Activated naive CD8-positive, alpha-beta T cell (primary cell): ENCODE results near the gene CYP20A1.
"Not testable (repeated sequence)": the region's sequence is repeated elsewhere in the genome, so short reads cannot be mapped to it uniquely, and the experiment has no call there.

Source experiments
- H3K27ac Mint-ChIP-seq: one replicate; pipeline ENCODE4 v1.8.0; 2021; ENCODE audit warnings: mixed read lengths
- H3K27me3 Mint-ChIP-seq: one replicate; pipeline ENCODE4 v1.8.0; 2021; ENCODE audit warnings: mixed read lengths
- H3K36me3 Mint-ChIP-seq: one replicate; pipeline ENCODE4 v1.8.0; 2021; ENCODE audit warnings: mixed read lengths
- H3K4me1 Mint-ChIP-seq: one replicate; pipeline ENCODE4 v1.8.0; 2021; ENCODE audit warnings: low read depth, mixed read lengths
- H3K4me3 Mint-ChIP-seq: one replicate; pipeline ENCODE4 v1.8.0; 2021; ENCODE audit warnings: mild to moderate bottlenecking, mixed read lengths
- H3K9me3 Mint-ChIP-seq: one replicate; pipeline ENCODE4 v1.8.0; 2021; ENCODE audit warnings: low read depth, mixed read lengths

CYP20A1 gene

DNA sequence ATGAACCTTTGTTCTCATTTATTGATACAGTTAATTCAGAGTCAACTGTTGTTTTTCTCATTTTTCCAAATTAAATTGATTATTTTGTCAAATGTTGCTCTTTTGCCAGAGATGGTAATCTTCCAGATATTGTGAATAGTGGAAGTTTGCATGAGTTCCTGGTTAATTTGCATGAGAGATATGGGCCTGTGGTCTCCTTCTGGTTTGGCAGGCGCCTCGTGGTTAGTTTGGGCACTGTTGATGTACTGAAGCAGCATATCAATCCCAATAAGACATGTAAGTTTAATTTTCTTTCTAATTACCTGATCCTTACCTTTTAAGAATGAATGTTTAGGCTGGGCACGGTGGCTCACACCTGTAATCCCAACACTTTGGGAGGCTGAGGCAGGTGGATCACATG lies 7.8 kb downstream of the CYP20A1 start:
- Mint-ChIP-seq H3K27ac (no peak overlapping the region), H3K36me3 (peaks cover 22% of the 10 kb centered on the region), H3K27me3 (no peaks in the 10 kb centered on the region), H3K9me3 (no peaks in the 10 kb centered on the region), H3K4me1 (peaks cover 27% of the 10 kb centered on the region), H3K4me3 (no peak overlapping the region)

GRCh38 chr2:203252818-203253217 lies 14.0 kb downstream of the CYP20A1 start:
- Mint-ChIP-seq H3K27ac (no peak overlapping the region), H3K4me1 (peaks cover 6% of the 10 kb centered on the region), H3K36me3 (peaks cover 22% of the 10 kb centered on the region), H3K4me3 (no peak overlapping the region), H3K27me3 (no peaks in the 10 kb centered on the region), H3K9me3 (no peaks in the 10 kb centered on the region)

DNA sequence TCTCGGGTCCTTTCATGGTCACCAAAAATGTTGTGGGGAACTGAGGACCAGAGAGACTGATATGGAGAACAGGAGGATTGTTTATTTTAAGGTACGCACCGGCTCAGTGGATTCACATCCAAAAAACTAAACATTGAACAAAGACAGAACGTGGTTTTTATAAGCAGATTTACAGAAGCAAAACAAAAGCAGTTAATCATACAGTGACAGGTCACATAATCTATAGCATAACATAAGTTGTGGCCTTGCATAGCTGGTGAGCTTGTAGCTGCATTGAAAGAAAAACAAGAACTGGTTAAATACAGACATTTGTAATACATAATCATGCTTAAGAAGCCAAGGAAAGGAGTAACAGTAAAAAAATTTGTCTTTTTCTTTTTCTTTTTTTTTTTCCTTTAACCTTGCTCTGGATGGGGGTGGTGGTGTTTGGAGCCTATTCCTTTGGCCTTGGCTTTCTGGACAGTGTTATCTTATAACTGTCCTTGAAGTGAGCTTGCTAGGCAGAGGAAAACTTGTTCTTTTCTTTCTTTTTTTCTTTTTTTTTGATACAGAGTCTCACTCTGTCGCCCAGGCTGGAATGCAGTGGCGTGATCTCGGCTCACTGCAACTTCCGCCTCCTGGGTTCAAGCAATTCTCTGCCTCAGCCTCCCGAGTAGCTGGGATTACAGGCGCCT lies 14.7 kb downstream of the CYP20A1 start:
- not testable (repeated sequence) for H3K4me3 Mint-ChIP-seq, H3K9me3 Mint-ChIP-seq, H3K27me3 Mint-ChIP-seq, H3K27ac Mint-ChIP-seq, H3K4me1 Mint-ChIP-seq
- peaks cover 24% of the 10 kb centered on the region for H3K36me3 Mint-ChIP-seq

- Mint-ChIP-seq H3K4me1 (peaks cover 13% of the 10 kb centered on the region), H3K27ac (no peak overlapping the region), H3K4me3 (no peak overlapping the region), H3K27me3 (no peaks in the 10 kb centered on the region), H3K9me3 (no peaks in the 10 kb centered on the region), H3K36me3 (peaks cover 6% of the 10 kb centered on the region)
Measured at GRCh38 chr2:203261326-203262159, 22.7 kb downstream of the CYP20A1 start.

DNA sequence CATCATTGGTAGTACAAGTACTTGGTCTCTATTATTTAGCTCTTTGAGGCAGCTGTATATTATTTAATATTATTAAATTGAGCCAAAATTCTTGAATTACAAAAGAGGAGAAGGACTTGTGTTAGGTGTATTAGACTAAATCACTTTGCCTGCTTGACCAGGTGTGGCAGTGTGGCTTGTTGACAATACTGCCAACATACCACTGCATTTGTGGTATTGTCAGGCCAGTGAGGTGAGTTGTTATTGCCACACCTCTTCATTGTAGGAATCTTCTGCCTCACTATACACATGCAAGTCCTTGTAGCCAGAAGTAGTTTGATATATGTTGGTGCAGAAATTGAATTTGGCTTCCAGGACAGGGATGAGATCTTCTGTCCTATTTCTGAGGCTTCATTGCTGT lies 40.5 kb downstream of the CYP20A1 start:
- Mint-ChIP-seq H3K27me3 (no peaks in the 10 kb centered on the region), H3K4me3 (no peak overlapping the region), H3K9me3 (no peaks in the 10 kb centered on the region), H3K4me1 (no peaks in the 10 kb centered on the region), H3K27ac (no peak overlapping the region), H3K36me3 (peaks cover 16% of the 10 kb centered on the region)

DNA sequence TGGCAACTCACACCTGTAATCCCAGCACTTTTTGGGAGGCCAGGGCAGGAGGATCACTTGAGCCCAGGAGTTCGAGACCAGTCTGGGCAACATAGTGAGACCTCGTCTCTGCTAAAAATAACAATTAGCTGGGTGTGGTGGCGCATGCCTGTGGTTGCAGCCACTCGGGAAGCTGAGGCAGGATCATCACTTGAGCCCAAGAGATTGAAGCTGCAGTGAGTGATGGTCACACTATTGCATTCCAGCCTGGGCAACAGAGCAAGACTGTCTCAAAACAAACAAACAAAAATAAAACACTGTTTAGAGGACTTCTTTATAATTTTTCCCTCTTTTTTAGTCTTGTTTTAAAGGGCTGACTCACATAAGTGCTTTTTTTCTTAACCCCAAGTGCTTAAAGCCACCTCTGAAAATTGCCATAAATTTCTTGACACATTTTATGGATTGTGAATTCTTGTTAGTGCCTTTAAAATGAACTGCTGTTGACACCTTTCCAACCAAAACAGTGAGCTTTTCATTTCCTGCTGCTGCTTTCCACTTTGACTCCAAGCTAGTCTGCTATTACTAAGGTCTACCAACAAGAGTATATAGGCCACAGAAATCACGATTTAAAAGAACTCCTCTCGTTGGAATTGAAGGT lies 41.7 kb downstream of the CYP20A1 start:
- no peaks in the 10 kb centered on the region for H3K9me3 Mint-ChIP-seq
- no peak overlapping the region for H3K4me3 Mint-ChIP-seq
- peaks cover 16% of the 10 kb centered on the region for H3K36me3 Mint-ChIP-seq
- H3K27me3 Mint-ChIP-seq, result no peaks in the 10 kb centered on the region
- H3K27ac Mint-ChIP-seq, result no peak overlapping the region
- H3K4me1 Mint-ChIP-seq, result no peaks in the 10 kb centered on the region

DNA sequence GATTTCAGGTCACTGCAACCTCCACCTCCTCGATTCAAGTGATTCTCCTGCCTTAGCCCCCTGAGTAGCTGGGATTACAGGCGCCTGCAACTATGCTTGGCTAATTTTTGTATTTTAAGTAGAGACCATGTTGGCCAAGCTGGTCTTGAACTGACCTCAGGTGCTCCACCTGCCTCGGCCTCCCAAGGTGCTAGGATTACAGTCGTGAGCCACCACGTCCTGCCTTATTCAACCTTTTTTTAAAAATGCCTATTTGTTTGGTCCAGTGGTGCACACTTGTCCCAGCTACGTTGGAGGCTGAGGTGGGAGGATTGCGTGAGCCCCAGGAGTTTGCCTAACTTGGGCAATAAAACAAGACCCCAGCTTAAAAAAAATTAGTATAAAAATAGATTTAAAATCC lies 43.3 kb downstream of the CYP20A1 start:
- Mint-ChIP-seq H3K27ac (no peak overlapping the region), H3K4me1 (no peaks in the 10 kb centered on the region), H3K36me3 (peaks cover 12% of the 10 kb centered on the region), H3K27me3 (no peaks in the 10 kb centered on the region), H3K4me3 (no peak overlapping the region), H3K9me3 (no peaks in the 10 kb centered on the region)

DNA sequence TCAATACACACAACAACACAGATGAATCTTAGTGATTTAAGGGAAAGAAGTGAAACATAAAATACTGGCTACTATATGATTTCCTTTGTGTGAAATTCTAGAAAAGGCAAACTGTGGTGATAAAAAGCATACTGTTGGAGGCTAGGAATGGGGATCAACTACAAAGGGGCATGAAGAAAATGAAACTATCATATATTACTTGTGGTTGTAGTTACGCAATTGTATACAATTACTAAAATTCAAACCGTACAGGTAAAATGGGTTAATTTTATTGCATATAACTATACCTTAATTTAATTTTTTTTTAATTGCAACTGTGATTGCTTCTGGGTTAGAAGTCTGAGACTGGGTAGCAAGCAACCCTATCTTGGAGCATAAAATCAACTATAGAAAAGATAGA lies 47.7 kb downstream of the CYP20A1 start:
- no peaks in the 10 kb centered on the region for H3K9me3 Mint-ChIP-seq
- H3K4me3 Mint-ChIP-seq, result no peak overlapping the region
- no peak overlapping the region for H3K27ac Mint-ChIP-seq
- H3K36me3 Mint-ChIP-seq, result peaks cover 10% of the 10 kb centered on the region
- H3K4me1 Mint-ChIP-seq, result no peaks in the 10 kb centered on the region
- H3K27me3 Mint-ChIP-seq, result no peaks in the 10 kb centered on the region

DNA sequence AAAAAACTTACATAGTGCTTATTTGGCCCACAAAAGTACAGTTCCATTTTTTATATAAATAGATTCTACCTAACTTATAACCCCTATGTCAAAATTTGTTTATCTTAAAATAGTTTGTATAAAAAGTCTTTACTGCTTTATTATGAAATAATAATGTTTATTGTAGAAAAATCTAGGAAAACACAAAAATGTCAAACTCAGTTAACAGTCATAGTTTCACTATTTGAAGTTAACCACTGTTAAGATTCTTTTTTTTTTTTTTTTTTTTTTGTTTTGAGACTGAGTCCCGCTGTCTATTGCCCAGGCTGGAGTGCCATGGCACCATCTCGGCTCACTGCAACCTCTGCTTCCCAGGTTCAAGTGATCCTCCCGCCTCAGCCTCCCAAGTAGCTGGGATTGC lies 62.8 kb downstream of the CYP20A1 start:
- Mint-ChIP-seq H3K27ac (no peak overlapping the region), H3K9me3 (no peaks in the 10 kb centered on the region), H3K36me3 (peaks cover 3% of the 10 kb centered on the region), H3K4me3 (no peak overlapping the region), H3K4me1 (no peaks in the 10 kb centered on the region), H3K27me3 (no peaks in the 10 kb centered on the region)

GRCh38 chr2:203302586-203302985 lies 63.8 kb downstream of the CYP20A1 start:
- H3K9me3 Mint-ChIP-seq, H3K27me3 Mint-ChIP-seq, H3K27ac Mint-ChIP-seq, H3K36me3 Mint-ChIP-seq, H3K4me3 Mint-ChIP-seq, H3K4me1 Mint-ChIP-seq: not testable (repeated sequence)

DNA sequence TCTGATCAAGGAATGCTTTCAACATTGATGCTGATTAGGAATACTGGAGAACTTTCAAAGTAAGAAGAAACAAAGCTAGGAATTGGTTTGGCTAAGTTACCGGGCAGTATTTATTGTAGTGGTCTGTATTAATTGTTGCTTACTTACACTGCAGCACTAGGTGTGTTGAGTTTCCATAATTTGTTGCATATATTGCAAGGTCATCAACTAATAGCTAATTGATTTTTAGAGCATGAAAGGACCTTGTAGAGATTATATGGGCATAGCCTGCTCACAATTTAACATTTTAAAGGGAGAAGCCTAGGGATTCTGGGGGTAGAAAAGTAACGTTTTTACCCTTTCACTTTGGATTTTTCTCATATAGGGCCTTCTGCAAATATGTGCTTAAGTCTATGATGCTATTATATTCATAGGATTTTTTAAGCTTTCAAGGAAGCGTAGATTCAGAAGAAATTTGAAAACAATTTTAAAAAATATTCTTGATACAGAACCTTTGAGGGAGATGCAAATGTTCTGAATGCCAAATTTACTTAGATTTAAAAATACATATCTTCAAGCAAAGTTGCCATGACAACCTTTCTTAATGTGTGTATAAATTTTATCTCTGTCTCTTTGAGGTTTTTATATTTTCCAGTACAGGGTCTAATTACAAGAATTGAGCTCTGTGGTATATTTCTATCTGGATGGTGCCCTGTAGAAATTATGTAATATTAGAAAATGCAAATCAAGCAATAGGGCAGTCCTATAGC lies 72.0 kb downstream of the CYP20A1 start:
- Mint-ChIP-seq H3K9me3 (peaks cover 4% of the 10 kb centered on the region), H3K4me1 (no peaks in the 10 kb centered on the region), H3K27ac (no peak overlapping the region), H3K36me3 (peaks cover 15% of the 10 kb centered on the region), H3K27me3 (no peaks in the 10 kb centered on the region), H3K4me3 (no peak overlapping the region)

GRCh38 chr2:203326356-203326755 lies 87.5 kb downstream of the CYP20A1 start:
- Mint-ChIP-seq H3K27ac (no peak overlapping the region), H3K36me3 (no peaks in the 10 kb centered on the region), H3K27me3 (no peaks in the 10 kb centered on the region), H3K4me3 (peak overlapping the region; percentile 25), H3K9me3 (no peaks in the 10 kb centered on the region), H3K4me1 (peaks cover 33% of the 10 kb centered on the region)

- Mint-ChIP-seq H3K36me3 (no peaks in the 10 kb centered on the region), H3K9me3 (no peaks in the 10 kb centered on the region), H3K4me1 (peaks cover 36% of the 10 kb centered on the region), H3K27ac (peak overlapping the region; percentile 77), H3K27me3 (no peaks in the 10 kb centered on the region), H3K4me3 (peak overlapping the region; percentile 90)
Measured at GRCh38 chr2:203327582-203327900, 88.7 kb downstream of the CYP20A1 start.

DNA sequence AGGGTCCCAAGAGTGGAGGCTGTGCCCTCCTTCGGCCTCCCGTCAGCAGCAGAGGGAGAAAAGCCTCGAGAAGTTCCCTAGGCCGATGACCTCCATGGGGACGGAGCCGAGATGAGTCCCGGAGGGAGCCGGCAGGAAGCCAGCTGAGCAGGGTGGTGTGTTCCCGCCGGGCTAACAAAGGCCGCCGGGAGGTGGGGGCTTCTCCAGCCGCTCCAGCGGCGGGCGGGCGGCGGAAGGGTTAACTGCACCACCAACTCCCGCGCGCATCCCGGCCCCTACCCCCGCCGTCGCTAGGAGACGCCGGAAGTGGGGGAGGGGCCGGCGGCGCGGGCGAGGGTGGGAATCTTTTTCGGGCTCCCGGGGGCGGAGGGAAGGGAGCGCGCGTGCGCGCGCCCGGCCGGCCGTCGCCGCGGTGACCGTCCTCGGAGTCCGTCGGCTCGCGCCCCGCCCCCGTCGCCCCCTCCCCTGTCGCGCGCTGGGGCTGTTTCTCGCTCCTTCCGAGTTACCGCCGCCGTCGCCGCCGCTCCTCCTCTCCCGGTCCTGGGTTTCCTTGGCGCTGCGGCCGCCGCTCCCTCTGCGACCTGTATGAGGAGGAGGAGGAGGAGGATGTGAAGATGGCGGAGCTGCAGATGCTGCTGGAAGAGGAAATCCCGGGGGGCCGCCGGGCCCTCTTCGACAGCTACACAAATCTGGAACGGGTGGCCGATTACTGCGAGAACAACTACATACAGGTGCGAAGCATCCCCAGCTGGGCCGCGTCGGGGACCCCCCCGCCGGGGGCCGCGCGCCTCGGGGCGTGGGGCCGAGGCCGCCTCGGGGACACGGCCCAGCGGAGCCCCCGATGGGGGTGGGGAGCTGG lies 89.3 kb downstream of the CYP20A1 start, which contains the start of gene ABI2:
Gene ABI2 (plus strand): TSS at position 494 of the 859 bp plus-strand sequence. CDS start 121 bp downstream, at position 615.
- Mint-ChIP-seq H3K4me1 (peaks cover 36% of the 10 kb centered on the region), H3K36me3 (no peaks in the 10 kb centered on the region), H3K4me3 (peak within 1 kb of the TSS; percentile 91), H3K27me3 (no peaks in the 10 kb centered on the region), H3K9me3 (no peaks in the 10 kb centered on the region), H3K27ac (peak within 1 kb of the TSS; percentile 83)
